GM19395 (cell line): ENCODE results near the gene LINGO1.

Experiments
- ATAC-seq: cut with Tn5 transposase; IDR thresholded peaks from one replicate; pipeline ENCODE4 v1.9.1; 2021; ENCODE audit warnings: mild to moderate bottlenecking, moderate library complexity; ENCODE audit not compliant: unreplicated experiment

Gene LINGO1

GRCh38 chr15:77598644-77599043 lies 34.1 kb downstream of the LINGO1 start:
- no peak for ATAC-seq

GRCh38 chr15:77597804-77598453 lies 34.8 kb downstream of the LINGO1 start:
- ATAC-seq: no peak

GRCh38 chr15:77596821-77597803 lies 35.6 kb downstream of the LINGO1 start:
- no peak for ATAC-seq

- ATAC-seq: no peak
Observed at GRCh38 chr15:77595231-77595630, 37.5 kb downstream of the LINGO1 start.

- ATAC-seq: no peak
Observed at GRCh38 chr15:77592758-77593157, 40.0 kb downstream of the LINGO1 start.

- ATAC-seq: no peak
Observed at GRCh38 chr15:77591968-77592613, 40.6 kb downstream of the LINGO1 start.

- no peak for ATAC-seq
Observed at GRCh38 chr15:77589839-77590238, 42.9 kb downstream of the LINGO1 start.

- ATAC-seq: no peak
Observed at GRCh38 chr15:77588126-77588525, 44.6 kb downstream of the LINGO1 start.

- ATAC-seq: no peak
Observed at GRCh38 chr15:77584691-77585090, 48.0 kb downstream of the LINGO1 start.

- ATAC-seq: no peak
Observed at GRCh38 chr15:77584201-77584600, 48.5 kb downstream of the LINGO1 start.

GRCh38 chr15:77582763-77583162 lies 49.9 kb downstream of the LINGO1 start:
- ATAC-seq: no peak

GRCh38 chr15:77581896-77582569 lies 50.7 kb downstream of the LINGO1 start:
- no peak for ATAC-seq

GRCh38 chr15:77580996-77581682 lies 51.6 kb downstream of the LINGO1 start:
- no peak for ATAC-seq

GRCh38 chr15:77579498-77580188 lies 53.1 kb downstream of the LINGO1 start:
- no peak for ATAC-seq

GRCh38 chr15:77578641-77579372 lies 53.9 kb downstream of the LINGO1 start:
- no peak for ATAC-seq

GRCh38 chr15:77577366-77577950 lies 55.3 kb downstream of the LINGO1 start:
- ATAC-seq: no peak

GRCh38 chr15:77576538-77576937 lies 56.2 kb downstream of the LINGO1 start:
- no peak for ATAC-seq

GRCh38 chr15:77575203-77575934 lies 57.3 kb downstream of the LINGO1 start:
- ATAC-seq: no peak
